H1 (cell line): Measurements from ENCODE around the gene PRKRIP1. TPM values are rescaled to one million over a fixed set of nuclear protein-coding genes. Genes with fewer than 3 reads are reported as not detected.

Experiments used
- CEBPB ChIP-seq: IDR thresholded peaks from 2 replicates; pipeline ENCODE4 v1.6.1; 2012; ENCODE audit warnings: low read depth, low read length
- CREB1 ChIP-seq: IDR thresholded peaks from 2 replicates; pipeline ENCODE4 v1.6.1; 2012; ENCODE audit warnings: inconsistent platforms
- CTBP2 ChIP-seq: IDR thresholded peaks from 2 replicates; pipeline ENCODE4 v1.7.0; 2011; ENCODE audit warnings: borderline replicate concordance, mild to moderate bottlenecking, moderate library complexity, mixed read lengths, low read length; ENCODE audit not compliant: insufficient read depth, insufficient read length
- CTCF ChIP-seq, 3 experiments: IDR thresholded peaks; 1 replicate in 2 of 3; 2 replicates in 1 of 3; pipeline versions ENCODE4 v1.5.1 to v1.6.1; 2011; ENCODE audit warnings: low read length in 3 of 3, mild to moderate bottlenecking in 3 of 3, inconsistent platforms in 2 of 3, low read depth in 1 of 3, moderate library complexity in 1 of 3; ENCODE audit not compliant: insufficient read depth in 1 of 3; ENCODE audit errors: control extremely low read depth in 1 of 3
- EGR1 ChIP-seq: IDR thresholded peaks from 2 replicates; pipeline ENCODE4 v1.6.1; 2011; ENCODE audit warnings: low read depth, low read length, borderline replicate concordance
- EP300 ChIP-seq, 2 experiments: IDR thresholded peaks; 1 replicate in 1 of 2; 2 replicates in 1 of 2; pipeline ENCODE4 v1.6.1; 2011 to 2012; ENCODE audit warnings: low read depth in 2 of 2, low read length in 2 of 2, mild to moderate bottlenecking in 2 of 2, borderline replicate concordance in 1 of 2, inconsistent platforms in 1 of 2, moderate library complexity in 1 of 2
- EZH2 ChIP-seq: fragments of 200-600 bp; sonication (generic); IDR thresholded peaks from 2 replicates; pipeline ENCODE4 v1.7.1; 2012; ENCODE audit warnings: low read depth, mild to moderate bottlenecking, moderate library complexity, low read length, inconsistent platforms; ENCODE audit not compliant: severe bottlenecking
- GABPA ChIP-seq: IDR thresholded peaks from 2 replicates; pipeline ENCODE4 v1.6.1; 2011; ENCODE audit warnings: mild to moderate bottlenecking, low read length, moderate library complexity, borderline replicate concordance; ENCODE audit not compliant: insufficient read depth
- POLR2A ChIP-seq, 2 experiments: IDR thresholded peaks; 1 replicate in 1 of 2; 2 replicates in 1 of 2; pipeline ENCODE4 v1.6.1; 2011; ENCODE audit warnings: low read depth in 2 of 2, low read length in 2 of 2, mild to moderate bottlenecking in 2 of 2; ENCODE audit errors: control extremely low read depth in 1 of 2
- SIN3A ChIP-seq, 2 experiments: IDR thresholded peaks in 1 of 2; conservative IDR thresholded peaks in 1 of 2; 2 replicates each; pipeline ENCODE4 v1.6.1; 2011 to 2012; ENCODE audit warnings: low read length in 2 of 2, improper control_type of control experiment in 1 of 2, low read depth in 1 of 2, mild to moderate bottlenecking in 1 of 2
- SIX5 ChIP-seq: IDR thresholded peaks from 2 replicates; pipeline ENCODE4 v1.6.1; 2011; ENCODE audit warnings: mild to moderate bottlenecking, low read depth, low read length
- SP1 ChIP-seq: IDR thresholded peaks from 2 replicates; pipeline ENCODE4 v1.6.1; 2011; ENCODE audit warnings: low read depth, low read length
- SP4 ChIP-seq: IDR thresholded peaks from 2 replicates; pipeline ENCODE4 v1.6.1; 2012; ENCODE audit warnings: low read length, inconsistent platforms
- SRF ChIP-seq: IDR thresholded peaks from 2 replicates; pipeline ENCODE4 v1.6.1; 2011; ENCODE audit warnings: mild to moderate bottlenecking, low read depth, low read length, moderate library complexity
- TAF1 ChIP-seq: IDR thresholded peaks from 2 replicates; pipeline ENCODE4 v1.6.1; 2011; ENCODE audit warnings: mild to moderate bottlenecking, low read depth, low read length
- TAF7 ChIP-seq: optimal IDR thresholded peaks from 2 replicates; pipeline ENCODE3; 2011; ENCODE audit warnings: low read depth, mild to moderate bottlenecking, inconsistent platforms, low read length, moderate library complexity, borderline replicate concordance
- TEAD4 ChIP-seq: IDR thresholded peaks from 2 replicates; pipeline ENCODE4 v1.6.1; 2012; ENCODE audit warnings: low read depth, low read length, inconsistent platforms, mixed read lengths
- YY1 ChIP-seq: IDR thresholded peaks from 2 replicates; pipeline ENCODE4 v1.6.1; 2011; ENCODE audit warnings: low read depth, mild to moderate bottlenecking, low read length
- polyA plus RNA-seq, 7 experiments: library from polyadenylated mRNA; depleted of rRNA in 3 of 7; stranded (reverse) in 5 of 7; unstranded in 2 of 7; fragments of >200 nt in 5 of 7; fragments of 200-250 nt in 2 of 7; gene quantifications; 1 replicate in 5 of 7; 2 replicates in 1 of 7; 4 replicates in 1 of 7; pipeline versions ENCODE4 v1.2.1 to v1.2.3, GENCODE V29; 2011 to 2013; ENCODE audit warnings: missing spikeins in 2 of 7, mixed read lengths in 2 of 7
- total RNA-seq: library from RNA; stranded (reverse); fragmentation: NEBNext Ultra II Directional; extraction: Animal tissue kit (Norgen Biotek cat#: 25700); gene quantifications from 2 replicates; pipeline ENCODE4 v1.2.1, GENCODE V29; 2021
- TF ChIP-seq, protein P1 (sequence below): IDR thresholded peaks from 2 replicates; pipeline ENCODE4 v1.6.1; 2012; ENCODE audit warnings: inconsistent platforms
- TF ChIP-seq, protein P2 (sequence below): IDR thresholded peaks from 2 replicates; pipeline ENCODE4 v1.6.1; 2011; ENCODE audit warnings: low read depth, mild to moderate bottlenecking, low read length; ENCODE audit not compliant: insufficient read depth

PRKRIP1 gene
- total and polyA plus RNA-seq, 2 of the 8 experiments (the other 6 are each of a cell fraction or from before 2014, with no cell fraction given), result 11.1 to 22.0 TPM

GRCh38 chr7:102464577-102465280 lies 68.6 kb downstream of the PRKRIP1 start, which contains the start of the genes ALKBH4 and LRWD1 (continued):
- peak in 2 of 3 experiments; percentile 7 to 20; a peak in 3 of 4 replicates for TF ChIP-seq CTCF (IDR thresholded peaks at IDR 0.05; ENCODE audit: control extremely low read depth in 1 of 3, insufficient read depth in 1 of 3, low read depth in 1 of 3, low read length in 3 of 3)
- TF ChIP-seq TAF1, result peak; percentile 67; the same call in 1 of the 2 replicates
- TF ChIP-seq, protein P1, sequence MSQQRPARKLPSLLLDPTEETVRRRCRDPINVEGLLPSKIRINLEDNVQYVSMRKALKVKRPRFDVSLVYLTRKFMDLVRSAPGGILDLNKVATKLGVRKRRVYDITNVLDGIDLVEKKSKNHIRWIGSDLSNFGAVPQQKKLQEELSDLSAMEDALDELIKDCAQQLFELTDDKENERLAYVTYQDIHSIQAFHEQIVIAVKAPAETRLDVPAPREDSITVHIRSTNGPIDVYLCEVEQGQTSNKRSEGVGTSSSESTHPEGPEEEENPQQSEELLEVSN, result peak; percentile 31; the same call in 1 of the 2 replicates
- peak; percentile 56 for TF ChIP-seq CTBP2
- TF ChIP-seq CREB1, result no peak; the same call in 1 of the 2 replicates
- no peak; the same call in 1 of the 2 replicates for TF ChIP-seq TEAD4
- TF ChIP-seq SIX5, result peak; percentile 79
- TF ChIP-seq EP300 (IDR thresholded peaks at IDR 0.05; ENCODE audit: borderline replicate concordance in 1 of 2, low read depth in 2 of 2, low read length in 2 of 2), result no peak
- peak; percentile 86; the same call in 1 of the 2 replicates for TF ChIP-seq EGR1
- TF ChIP-seq POLR2A (IDR thresholded peaks at IDR 0.05; ENCODE audit: control extremely low read depth in 1 of 2, low read depth in 2 of 2, low read length in 2 of 2), result peak in 1 of 2 experiments; percentile 60; a peak in 2 of 3 replicates
- TF ChIP-seq SP4, result no peak
- TF ChIP-seq SIN3A (conservative IDR thresholded peaks at IDR 0.05 in 1 of 2, IDR thresholded peaks at IDR 0.05 in 1 of 2; ENCODE audit: low read depth in 1 of 2, low read length in 2 of 2), result peak in 1 of 2 experiments; percentile 53; a peak in 1 of 4 replicates
- TF ChIP-seq CEBPB, result no peak
- TF ChIP-seq TAF7, result peak; percentile 42
- TF ChIP-seq SP1, result 0 out of 2 replicates have a peak, but pooled peaks have one; percentile 22
- peak; percentile 94 for TF ChIP-seq YY1
- TF ChIP-seq SRF, result no peak
- peak; percentile 73; the same call in 1 of the 2 replicates for TF ChIP-seq GABPA
- TF ChIP-seq, protein P2, sequence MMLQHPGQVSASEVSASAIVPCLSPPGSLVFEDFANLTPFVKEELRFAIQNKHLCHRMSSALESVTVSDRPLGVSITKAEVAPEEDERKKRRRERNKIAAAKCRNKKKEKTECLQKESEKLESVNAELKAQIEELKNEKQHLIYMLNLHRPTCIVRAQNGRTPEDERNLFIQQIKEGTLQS, result peak; percentile 28; the same call in 1 of the 2 replicates
- TF ChIP-seq EZH2, result no peak
